H9 (cell line): ENCODE results near the gene LAMTOR5. TPM values are rescaled to one million over a fixed set of nuclear protein-coding genes. Genes with fewer than 3 reads are reported as not detected.
"Not testable (repeated sequence)": the region's sequence is repeated elsewhere in the genome, so short reads cannot be mapped to it uniquely, and the experiment has no call there.

Experiments used
- DNase-seq: peaks from one replicate; pipeline ENCODE4 v3.0.0-alpha.2; 2017
- H2AFZ ChIP-seq: one replicate; pipeline ENCODE4 v1.6.1; 2013; ENCODE audit warnings: mild to moderate bottlenecking, low read length, control low read depth, moderate library complexity
- H2AK5ac ChIP-seq: 2 replicates; pipeline ENCODE4 v1.6.1; 2013; ENCODE audit warnings: low read length, control low read depth, mixed read lengths; ENCODE audit not compliant: insufficient read length
- H2BK120ac ChIP-seq: one replicate; pipeline ENCODE4 v1.6.1; 2013; ENCODE audit warnings: low read depth, mild to moderate bottlenecking, low read length, control low read depth, inconsistent platforms; ENCODE audit not compliant: poor library complexity, severe bottlenecking
- H2BK12ac ChIP-seq: 2 replicates; pipeline ENCODE4 v1.6.1; 2013; ENCODE audit warnings: low read length, control low read depth, mixed read lengths, low read depth; ENCODE audit not compliant: insufficient read length
- H2BK15ac ChIP-seq: 2 replicates; pipeline ENCODE4 v1.6.1; 2013; ENCODE audit warnings: low read depth, low read length, control low read depth
- H2BK20ac ChIP-seq: one replicate; pipeline ENCODE4 v1.6.1; 2013; ENCODE audit warnings: low read depth, mild to moderate bottlenecking, low read length, control low read depth, inconsistent platforms; ENCODE audit not compliant: poor library complexity, severe bottlenecking
- H2BK5ac ChIP-seq: 2 replicates; pipeline ENCODE4 v1.6.1; 2013; ENCODE audit warnings: low read length, control low read depth, mixed read lengths; ENCODE audit not compliant: insufficient read length
- H3K14ac ChIP-seq: 2 replicates; pipeline ENCODE4 v1.6.1; 2013; ENCODE audit warnings: low read length, control low read depth; ENCODE audit not compliant: insufficient read depth
- H3K18ac ChIP-seq: 2 replicates; pipeline ENCODE4 v1.6.1; 2013; ENCODE audit warnings: low read depth, mild to moderate bottlenecking, mixed read lengths, low read length, control low read depth; ENCODE audit not compliant: insufficient read length
- H3K23ac ChIP-seq: 2 replicates; pipeline ENCODE4 v1.6.1; 2013; ENCODE audit warnings: low read length, control low read depth, mixed read lengths, low read depth; ENCODE audit not compliant: insufficient read length
- H3K23me2 ChIP-seq: 2 replicates; pipeline ENCODE4 v1.6.1; 2013; ENCODE audit warnings: low read depth, mild to moderate bottlenecking, mixed read lengths, low read length, control low read depth; ENCODE audit not compliant: insufficient read length, poor library complexity, severe bottlenecking
- H3K27ac ChIP-seq: 2 replicates; pipeline ENCODE4 v1.5.1; 2013; ENCODE audit warnings: low read length, control low read depth, mixed read lengths, low read depth; ENCODE audit not compliant: insufficient read length
- H3K27me3 ChIP-seq: 2 replicates; pipeline ENCODE4 v1.6.1; 2013; ENCODE audit warnings: low read length, control low read depth, inconsistent platforms; ENCODE audit not compliant: insufficient read depth
- H3K4ac ChIP-seq: 2 replicates; pipeline ENCODE4 v1.6.1; 2013; ENCODE audit warnings: low read depth, mild to moderate bottlenecking, control low read depth, inconsistent platforms, low read length, moderate library complexity
- H3K4me1 ChIP-seq: 2 replicates; pipeline ENCODE4 v1.6.1; 2013; ENCODE audit warnings: low read length, control low read depth, inconsistent platforms; ENCODE audit not compliant: insufficient read depth
- H3K4me2 ChIP-seq: 2 replicates; pipeline ENCODE4 v1.6.1; 2013; ENCODE audit warnings: low read length, control low read depth, mixed read lengths; ENCODE audit not compliant: insufficient read length, insufficient read depth
- H3K56ac ChIP-seq: 2 replicates; pipeline ENCODE4 v1.6.1; 2013; ENCODE audit warnings: low read depth, mild to moderate bottlenecking, mixed read lengths, low read length, control low read depth; ENCODE audit not compliant: insufficient read length
- H3K79me1 ChIP-seq: 2 replicates; pipeline ENCODE4 v1.6.1; 2013; ENCODE audit warnings: low read depth, mild to moderate bottlenecking, moderate library complexity, low read length, control low read depth, inconsistent platforms; ENCODE audit not compliant: insufficient read depth, poor library complexity, severe bottlenecking
- H3K79me2 ChIP-seq: 2 replicates; pipeline ENCODE4 v1.6.1; 2013; ENCODE audit warnings: low read length, control low read depth, inconsistent platforms; ENCODE audit not compliant: insufficient read depth
- H3K9ac ChIP-seq: 2 replicates; pipeline ENCODE4 v1.6.1; 2013; ENCODE audit warnings: low read length, control low read depth, mixed read lengths; ENCODE audit not compliant: insufficient read length; ENCODE audit errors: extremely low read depth
- H3K9me3 ChIP-seq: one replicate; pipeline ENCODE4 v1.6.1; 2013; ENCODE audit warnings: low read depth, low read length, inconsistent platforms; ENCODE audit not compliant: control insufficient read depth
- H3T11ph ChIP-seq: one replicate; pipeline ENCODE4 v1.6.1; 2013; ENCODE audit warnings: mild to moderate bottlenecking, low read length, control low read depth, inconsistent platforms
- H4K20me1 ChIP-seq: one replicate; pipeline ENCODE4 v1.6.1; 2013; ENCODE audit not compliant: control insufficient read depth, insufficient read length, insufficient read depth
- H4K5ac ChIP-seq: 2 replicates; pipeline ENCODE4 v1.6.1; 2013; ENCODE audit warnings: low read depth, mild to moderate bottlenecking, mixed read lengths, low read length, control low read depth; ENCODE audit not compliant: insufficient read length
- H4K8ac ChIP-seq: replicated peaks from 2 replicates; pipeline ENCODE4 v1.6.1; 2013; ENCODE audit warnings: low read length, control low read depth, mixed read lengths, low read depth; ENCODE audit not compliant: insufficient read length
- H4K91ac ChIP-seq: 2 replicates; pipeline ENCODE4 v1.6.1; 2013; ENCODE audit warnings: low read depth, mild to moderate bottlenecking, moderate library complexity, mixed read lengths, low read length, control low read depth; ENCODE audit not compliant: insufficient read length
- H3K27ac Mint-ChIP-seq, 3 experiments: 2 replicates in 2 of 3; 3 replicates in 1 of 3; pipeline ENCODE4 v1.8.0; 2020 to 2021; ENCODE audit warnings: mixed read lengths in 3 of 3, mild to moderate bottlenecking in 1 of 3, moderate library complexity in 1 of 3
- H3K27me3 Mint-ChIP-seq: 2 replicates; pipeline ENCODE4 v1.8.0; 2021; ENCODE audit warnings: low read depth, mild to moderate bottlenecking, moderate library complexity, mixed read lengths
- H3K36me3 Mint-ChIP-seq, 3 experiments: 2 replicates in 2 of 3; 3 replicates in 1 of 3; pipeline ENCODE4 v1.8.0; 2020 to 2021; ENCODE audit warnings: low read depth in 3 of 3, mixed read lengths in 3 of 3; ENCODE audit not compliant: insufficient read depth in 1 of 3
- H3K4me1 Mint-ChIP-seq, 2 experiments: 2 replicates each; pipeline ENCODE4 v1.8.0; 2020; ENCODE audit warnings: mixed read lengths in 2 of 2
- H3K4me3 Mint-ChIP-seq, 2 experiments: 2 replicates in 1 of 2; 3 replicates in 1 of 2; pipeline ENCODE4 v1.8.0; 2020 to 2021; ENCODE audit warnings: mild to moderate bottlenecking in 2 of 2, mixed read lengths in 2 of 2, moderate library complexity in 1 of 2
- H3K9me3 Mint-ChIP-seq, 2 experiments: 2 replicates in 1 of 2; 3 replicates in 1 of 2; pipeline ENCODE4 v1.8.0; 2020; ENCODE audit warnings: mild to moderate bottlenecking in 2 of 2, mixed read lengths in 2 of 2, moderate library complexity in 1 of 2
- WGBS: extraction: QIAGEN DNeasy Blood & Tissue Kit; methylation state at CpG from one replicate; pipeline ENCODE4 v1.1.7; 2013; ENCODE audit warnings: missing lambda C conversion rate, low lambda C conversion rate, mixed read lengths; ENCODE audit not compliant: insufficient read length; ENCODE audit errors: extremely low coverage; 5-methylcytosine and 5-hydroxymethylcytosine counted together
- total RNA-seq: library from RNA; stranded (reverse); gene quantifications from 2 replicates; pipeline ENCODE4 v1.2.1, GENCODE V29; 2021
- TF ChIP-seq, protein P1 (sequence below): fragments of 200-600 bp; sonication (generic); conservative IDR thresholded peaks from 3 replicates; pipeline ENCODE4 v1.8.0; 2021; ENCODE audit warnings: antibody characterized with exemption, mild to moderate bottlenecking

LAMTOR5 gene
- total RNA-seq, 1 experiment from 2014 or later = 108 TPM

DNA sequence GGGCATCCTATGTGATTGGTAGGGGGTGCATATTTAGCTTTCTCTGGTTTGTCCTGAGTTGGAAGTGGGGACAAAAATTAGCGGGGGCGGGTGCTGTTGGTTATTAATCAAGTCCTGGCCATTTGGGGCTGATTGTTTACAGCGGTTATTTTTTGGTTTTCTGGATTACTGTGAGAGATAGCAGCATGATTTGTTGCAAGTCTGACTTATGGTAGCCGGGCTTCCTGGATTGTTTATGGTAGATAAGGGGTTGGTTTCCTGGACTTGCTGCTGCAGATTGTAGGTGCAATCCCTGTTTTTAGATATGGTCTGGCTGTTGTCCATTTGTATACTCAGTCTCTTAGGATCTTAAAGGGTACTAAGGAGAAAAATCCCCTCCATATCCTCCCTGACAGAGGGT is 31.4 kb upstream of the LAMTOR5 start:
- H3K4me2 ChIP-seq = no peak overlapping the region
- no peak overlapping the region for H2AFZ ChIP-seq
- no peaks in the 10 kb centered on the region for H4K20me1 ChIP-seq
- no peak overlapping the region for H4K91ac ChIP-seq
- Mint-ChIP-seq H3K27ac (no peak overlapping the region), H3K4me1 (peaks cover 6 to 12% of the 10 kb centered on the region in 2 experiments), H3K9me3 (no peaks in the 10 kb centered on the region), H3K4me3 (no peak overlapping the region), H3K27me3 (peaks cover 3% of the 10 kb centered on the region), H3K36me3 (no peaks in the 10 kb centered on the region)
- H3K79me2 ChIP-seq = no peaks in the 10 kb centered on the region
- DNase-seq = no peak
- no peak overlapping the region for H3T11ph ChIP-seq
- H3K4ac ChIP-seq = no peak overlapping the region
- H3K14ac ChIP-seq = no peak overlapping the region
- H3K27ac ChIP-seq = no peak overlapping the region
- no peak overlapping the region for H2AK5ac ChIP-seq
- H3K9ac ChIP-seq = no peak overlapping the region
- no CpG with 5 or more reads among the region's 4 CpGs for WGBS
- no peak overlapping the region for H4K5ac ChIP-seq
- no peak overlapping the region for H3K18ac ChIP-seq
- TF ChIP-seq, protein P1, sequence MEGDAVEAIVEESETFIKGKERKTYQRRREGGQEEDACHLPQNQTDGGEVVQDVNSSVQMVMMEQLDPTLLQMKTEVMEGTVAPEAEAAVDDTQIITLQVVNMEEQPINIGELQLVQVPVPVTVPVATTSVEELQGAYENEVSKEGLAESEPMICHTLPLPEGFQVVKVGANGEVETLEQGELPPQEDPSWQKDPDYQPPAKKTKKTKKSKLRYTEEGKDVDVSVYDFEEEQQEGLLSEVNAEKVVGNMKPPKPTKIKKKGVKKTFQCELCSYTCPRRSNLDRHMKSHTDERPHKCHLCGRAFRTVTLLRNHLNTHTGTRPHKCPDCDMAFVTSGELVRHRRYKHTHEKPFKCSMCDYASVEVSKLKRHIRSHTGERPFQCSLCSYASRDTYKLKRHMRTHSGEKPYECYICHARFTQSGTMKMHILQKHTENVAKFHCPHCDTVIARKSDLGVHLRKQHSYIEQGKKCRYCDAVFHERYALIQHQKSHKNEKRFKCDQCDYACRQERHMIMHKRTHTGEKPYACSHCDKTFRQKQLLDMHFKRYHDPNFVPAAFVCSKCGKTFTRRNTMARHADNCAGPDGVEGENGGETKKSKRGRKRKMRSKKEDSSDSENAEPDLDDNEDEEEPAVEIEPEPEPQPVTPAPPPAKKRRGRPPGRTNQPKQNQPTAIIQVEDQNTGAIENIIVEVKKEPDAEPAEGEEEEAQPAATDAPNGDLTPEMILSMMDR = no peak
- no peak overlapping the region for H2BK12ac ChIP-seq
- no peaks in the 10 kb centered on the region for H3K9me3 ChIP-seq
- H3K27me3 ChIP-seq = no peaks in the 10 kb centered on the region; the same call in 1 of the 2 replicates
- H2BK5ac ChIP-seq = no peak overlapping the region
- no peak overlapping the region for H3K23ac ChIP-seq
- H3K4me1 ChIP-seq = no peaks in the 10 kb centered on the region
- no peak overlapping the region for H2BK20ac ChIP-seq
- no peaks in the 10 kb centered on the region for H3K23me2 ChIP-seq
- no peak overlapping the region for H4K8ac ChIP-seq
- no peak overlapping the region for H2BK15ac ChIP-seq
- no peak overlapping the region for H3K56ac ChIP-seq
- no peaks in the 10 kb centered on the region for H3K79me1 ChIP-seq
- H2BK120ac ChIP-seq = no peak overlapping the region

DNA sequence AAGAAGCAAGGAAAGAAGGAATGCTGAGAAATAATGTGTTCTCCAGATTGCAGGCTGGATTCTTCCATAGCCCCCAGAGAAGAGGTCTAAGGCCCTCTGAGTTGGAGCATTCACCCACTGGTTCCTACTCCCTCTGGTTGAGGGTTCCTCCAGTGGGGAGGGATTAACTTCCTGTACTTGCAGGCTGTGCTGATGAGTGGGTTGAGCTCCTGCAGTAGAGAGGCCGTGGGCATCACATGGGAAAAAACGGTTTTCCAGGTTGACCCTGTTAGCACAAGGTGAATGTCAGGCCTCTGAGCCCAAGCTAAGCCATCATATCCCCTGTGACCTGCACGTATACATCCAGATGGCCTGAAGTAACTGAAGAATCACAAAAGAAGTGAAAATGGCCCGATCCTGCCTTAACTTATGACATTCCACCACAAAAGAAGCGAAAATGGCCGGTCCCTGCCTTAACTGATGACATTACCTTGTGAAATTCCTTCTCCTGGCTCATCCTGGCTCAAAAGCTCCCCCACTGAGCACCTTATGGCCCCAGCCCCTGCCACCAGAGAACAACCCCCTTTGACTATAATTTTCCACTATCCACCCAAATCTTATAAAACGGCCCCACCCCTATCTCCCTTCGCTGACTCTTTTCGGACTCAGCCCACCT is 30.3 kb upstream of the LAMTOR5 start:
- not testable (repeated sequence) for H2BK15ac ChIP-seq, H3K79me2 ChIP-seq, H3K4me3 Mint-ChIP-seq, H4K5ac ChIP-seq, H4K91ac ChIP-seq, H4K20me1 ChIP-seq, H2BK120ac ChIP-seq, H3K9me3 Mint-ChIP-seq, H3K23me2 ChIP-seq, H3K27ac ChIP-seq, H3K14ac ChIP-seq, H2BK5ac ChIP-seq, H3K4ac ChIP-seq, H4K8ac ChIP-seq, H3K27me3 Mint-ChIP-seq, H3K27me3 ChIP-seq, H3K56ac ChIP-seq, H3K18ac ChIP-seq, H2BK20ac ChIP-seq, H2AFZ ChIP-seq, H3K9ac ChIP-seq, DNase-seq, H3K9me3 ChIP-seq, H3K23ac ChIP-seq, H3K27ac Mint-ChIP-seq, H2AK5ac ChIP-seq, H3K36me3 Mint-ChIP-seq, H3K79me1 ChIP-seq, H3K4me2 ChIP-seq, H2BK12ac ChIP-seq, H3K4me1 ChIP-seq, H3T11ph ChIP-seq
- peaks cover 12 to 19% of the 10 kb centered on the region in 2 experiments for H3K4me1 Mint-ChIP-seq
- WGBS = no CpG with 5 or more reads among the region's 9 CpGs
